AG04449 (cell line): Measurements from ENCODE around the gene MIEF2.

Experiments
- CTCF ChIA-PET: fragments of 350-600 bp; formaldehyde crosslinking; extraction: SDS; loops from one replicate; lab custom pipeline; 2021; ENCODE audit warnings: antibody characterized with exemption; lab: Yijun Ruan, JAX
- POLR2A ChIA-PET: fragments of 400-600, 350-600 bp; formaldehyde crosslinking; extraction: SDS; loops from one replicate; lab custom pipeline; 2020; ENCODE audit warnings: antibody characterized with exemption, inconsistent platforms; lab: Yijun Ruan, JAX
- DNase-seq: peaks from one replicate; pipeline ENCODE4 v3.0.0-alpha.2; 2010; ENCODE audit warnings: low read depth, low spot score
- H3K4me3 ChIP-seq: 2 replicates; pipeline ENCODE4 v1.5.1; 2011; ENCODE audit warnings: low read depth, mild to moderate bottlenecking, control low read depth, low read length
- TF ChIP-seq, protein P1 (sequence below): IDR thresholded peaks from one replicate; pipeline ENCODE4 v1.5.1; 2011; ENCODE audit warnings: mild to moderate bottlenecking, moderate library complexity, low read length, control low read depth, inconsistent platforms; ENCODE audit not compliant: insufficient read depth; ENCODE audit errors: missing control alignments

MIEF2 gene

DNA sequence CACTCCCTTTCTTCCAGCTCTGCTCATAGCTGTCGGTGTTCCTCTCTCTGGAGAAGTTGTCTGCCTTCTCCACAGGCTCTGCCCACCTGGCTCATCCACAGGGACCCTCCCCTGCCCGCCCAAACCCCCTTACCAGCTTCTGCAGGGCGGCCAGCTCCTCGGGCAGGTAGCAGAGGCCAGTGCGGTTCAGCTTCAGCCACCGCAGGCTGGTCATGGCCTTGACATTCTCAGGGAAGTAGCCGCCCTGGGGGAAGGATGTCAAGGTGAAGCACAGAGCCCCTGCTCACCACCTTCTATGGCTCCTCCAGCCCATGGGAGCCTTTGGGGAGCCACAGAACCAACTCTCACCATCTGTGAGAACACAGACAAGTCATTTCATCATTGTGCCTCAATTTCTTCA, 3.7 kb upstream of the MIEF2 start:
- CTCF ChIA-PET = interaction anchor here (1.2 kb wide), 1 partner anchor 9 kb away, joined by 6 read pairs; no protein-coding TSS in a partner anchor
- DNase-seq = no peak
- POLR2A ChIA-PET = interaction anchor here (1.7 kb wide), 1 partner anchor 13 kb away, joined by 5 read pairs; no protein-coding TSS in a partner anchor
- peak overlapping the region; percentile 85 for H3K4me3 ChIP-seq
- TF ChIP-seq, protein P1, sequence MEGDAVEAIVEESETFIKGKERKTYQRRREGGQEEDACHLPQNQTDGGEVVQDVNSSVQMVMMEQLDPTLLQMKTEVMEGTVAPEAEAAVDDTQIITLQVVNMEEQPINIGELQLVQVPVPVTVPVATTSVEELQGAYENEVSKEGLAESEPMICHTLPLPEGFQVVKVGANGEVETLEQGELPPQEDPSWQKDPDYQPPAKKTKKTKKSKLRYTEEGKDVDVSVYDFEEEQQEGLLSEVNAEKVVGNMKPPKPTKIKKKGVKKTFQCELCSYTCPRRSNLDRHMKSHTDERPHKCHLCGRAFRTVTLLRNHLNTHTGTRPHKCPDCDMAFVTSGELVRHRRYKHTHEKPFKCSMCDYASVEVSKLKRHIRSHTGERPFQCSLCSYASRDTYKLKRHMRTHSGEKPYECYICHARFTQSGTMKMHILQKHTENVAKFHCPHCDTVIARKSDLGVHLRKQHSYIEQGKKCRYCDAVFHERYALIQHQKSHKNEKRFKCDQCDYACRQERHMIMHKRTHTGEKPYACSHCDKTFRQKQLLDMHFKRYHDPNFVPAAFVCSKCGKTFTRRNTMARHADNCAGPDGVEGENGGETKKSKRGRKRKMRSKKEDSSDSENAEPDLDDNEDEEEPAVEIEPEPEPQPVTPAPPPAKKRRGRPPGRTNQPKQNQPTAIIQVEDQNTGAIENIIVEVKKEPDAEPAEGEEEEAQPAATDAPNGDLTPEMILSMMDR = no peak

DNA sequence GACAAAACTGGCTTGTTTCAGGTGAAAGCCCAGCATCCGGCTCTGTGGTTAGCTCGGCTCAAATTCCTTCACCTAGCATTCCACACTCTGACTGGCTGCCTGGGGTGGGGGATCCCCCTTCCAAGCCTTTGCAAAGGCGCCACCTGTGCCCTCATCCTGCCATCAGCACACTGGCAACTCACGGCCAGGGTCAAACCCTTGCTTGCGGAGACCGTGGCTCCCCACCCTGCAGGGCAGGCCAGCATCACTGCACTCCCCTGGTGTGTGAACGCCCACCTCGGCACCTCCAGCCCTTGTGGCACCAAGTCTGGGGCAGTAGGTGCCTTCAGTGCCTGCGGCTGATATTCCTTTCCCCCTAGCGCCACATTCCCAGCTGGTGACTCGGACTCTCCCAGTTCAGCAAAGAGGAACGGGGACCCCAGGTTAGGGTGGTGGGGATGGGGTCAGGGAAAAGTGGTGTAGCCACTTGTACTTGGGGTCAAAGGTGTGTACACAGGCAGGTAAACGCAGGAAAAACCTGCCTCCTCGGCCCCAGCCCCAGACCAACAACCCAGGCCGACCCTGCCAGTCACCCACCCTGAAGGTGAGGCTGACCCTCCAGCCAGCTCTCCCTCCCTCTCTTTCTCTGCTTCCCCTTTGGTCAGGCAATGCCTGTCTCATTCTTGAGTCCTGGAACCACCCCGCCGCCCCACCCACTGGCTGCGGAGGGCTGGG, 3.0 kb upstream of the MIEF2 start:
- no peak for DNase-seq
- TF ChIP-seq, protein P1 = no peak
- ChIA-PET CTCF (interaction anchor here (1.2 kb wide), 1 partner anchor 9 kb away, joined by 6 read pairs; no protein-coding TSS in a partner anchor), POLR2A (no interaction called here)
- H3K4me3 ChIP-seq = peak overlapping the region; percentile 85

- DNase-seq = no peak
- peak overlapping the region; percentile 85 for H3K4me3 ChIP-seq
- TF ChIP-seq, protein P1 = no peak
- ChIA-PET CTCF (no interaction called here), POLR2A (no interaction called here)
Observed at GRCh38 chr17:18257982-18258355, 2.5 kb upstream of the MIEF2 start.

DNA sequence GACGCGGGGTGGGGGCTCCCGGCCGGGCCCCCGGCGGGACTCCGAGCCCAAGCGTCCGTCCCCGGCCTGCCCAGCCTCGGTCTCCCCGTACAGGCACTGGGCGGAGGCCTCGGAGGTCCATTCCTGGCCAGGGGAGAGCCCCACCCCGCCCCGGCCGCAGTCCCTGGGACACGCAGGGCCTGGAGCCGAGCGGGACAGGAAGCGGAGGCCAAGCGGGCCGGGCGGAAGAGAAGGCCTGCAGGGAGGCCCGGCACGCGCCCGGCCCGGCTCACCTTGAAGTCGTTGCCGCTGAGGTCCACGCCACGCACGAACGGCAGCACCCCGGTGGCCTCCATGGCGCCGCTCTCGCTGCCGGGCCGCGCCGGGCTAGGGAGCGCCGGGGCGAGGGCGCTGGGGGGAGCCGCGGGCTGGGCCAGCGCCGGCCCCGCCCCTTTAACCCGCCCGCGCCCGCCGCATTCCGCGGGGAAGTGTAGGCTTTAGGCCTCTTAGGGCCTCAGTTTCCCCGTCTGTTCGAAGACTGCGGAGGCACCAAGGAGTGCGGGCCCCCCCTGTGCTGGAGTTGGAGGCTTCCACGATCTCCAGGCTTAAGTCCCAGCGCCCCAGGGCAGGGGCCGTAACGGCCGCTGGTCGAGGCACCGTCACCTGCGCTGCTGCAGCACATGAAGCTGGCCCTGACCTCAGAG, 2.0 kb upstream of the MIEF2 start, which contains the start of gene FLII:
FLII (minus strand) TSS at position 383 of the 683 bp plus-strand sequence; CDS start at position 335, 48 bp downstream.
- TF ChIP-seq, protein P1 = no peak
- ChIA-PET POLR2A (interaction anchor here (0.7 kb wide), 1 partner anchor 31 kb away, joined by 3 read pairs; no protein-coding TSS in a partner anchor), CTCF (interaction anchor here (4.7 kb wide), 1 partner anchor 10 kb away, joined by 25 read pairs; no protein-coding TSS in a partner anchor)
- no peak for DNase-seq
- H3K4me3 ChIP-seq = peak within 1 kb of the TSS; percentile 85

DNA sequence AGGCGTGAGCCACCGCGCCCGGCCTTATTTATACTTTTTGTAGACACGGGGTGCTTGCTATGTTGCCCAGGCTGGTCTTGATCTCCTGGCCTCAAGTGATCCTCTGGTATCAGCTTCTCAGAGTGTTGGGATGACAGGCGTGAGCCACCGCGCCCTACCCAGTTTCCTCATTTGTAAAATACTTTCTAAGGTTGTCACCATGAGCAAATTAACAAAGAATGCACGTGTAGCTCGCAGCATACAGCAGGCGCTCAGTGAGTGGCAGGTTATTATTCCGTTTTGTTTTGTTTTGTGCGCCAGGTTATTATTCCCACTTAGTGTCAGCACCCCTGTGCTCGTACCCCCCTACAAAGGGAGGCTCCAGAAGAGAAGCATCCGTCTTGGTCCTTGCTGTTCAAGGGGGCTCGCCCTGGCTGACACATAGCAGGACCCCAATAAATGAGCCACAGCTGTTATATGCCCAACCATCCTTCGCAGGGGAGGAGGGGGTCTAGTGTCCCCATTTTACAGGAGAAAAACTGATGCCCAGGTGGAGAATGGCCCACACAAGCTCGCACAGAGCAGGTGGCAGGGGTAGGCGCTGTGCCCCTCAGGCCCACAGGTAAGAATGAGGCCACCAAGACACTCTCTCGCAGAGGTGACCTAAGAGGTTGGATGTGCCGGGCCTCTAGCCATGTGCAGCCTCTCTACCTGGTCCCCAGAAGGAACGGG, 686 bp upstream of the MIEF2 start:
- ChIA-PET POLR2A (interaction anchor here (0.7 kb wide), 1 partner anchor 33 kb away, joined by 3 read pairs; no protein-coding TSS in a partner anchor), CTCF (interaction anchor here (4.7 kb wide), 1 partner anchor 11 kb away, joined by 25 read pairs; no protein-coding TSS in a partner anchor)
- TF ChIP-seq, protein P1 = no peak
- no peak for DNase-seq
- H3K4me3 ChIP-seq = peak overlapping the region; percentile 93
